HG02798 (cell line): ENCODE data around the gene DUOXA1.
"Not testable (repeated sequence)": the region's sequence is repeated elsewhere in the genome, so short reads cannot be mapped to it uniquely, and the experiment has no call there.

Source experiments
- ATAC-seq: cut with Tn5 transposase; IDR thresholded peaks from one replicate; pipeline ENCODE4 v1.9.1; 2021; ENCODE audit warnings: mild to moderate bottlenecking; ENCODE audit not compliant: unreplicated experiment, poor library complexity

Gene DUOXA1

GRCh38 chr15:45115312-45115820 lies 14.3 kb downstream of the DUOXA1 start:
- no peak for ATAC-seq

GRCh38 chr15:45114751-45115085 lies 15.0 kb downstream of the DUOXA1 start:
- no peak for ATAC-seq

GRCh38 chr15:45114076-45114750 lies 15.5 kb downstream of the DUOXA1 start, which contains the start of the genes DUOX2 and DUOXA2:
TSS of gene DUOX2 (minus strand) at chr15:45114172. CDS start at chr15:45113411, 761 bp downstream.
TSS of gene DUOXA2 (plus strand) at chr15:45114326. CDS start at chr15:45114606, 280 bp downstream.
- ATAC-seq = no peak

GRCh38 chr15:45113380-45113990 lies 16.2 kb downstream of the DUOXA1 start:
- no peak for ATAC-seq

GRCh38 chr15:45112591-45113379 lies 16.9 kb downstream of the DUOXA1 start:
- ATAC-seq = no peak

- no peak for ATAC-seq
Observed at GRCh38 chr15:45112143-45112590, 17.5 kb downstream of the DUOXA1 start.

- ATAC-seq = no peak
Observed at GRCh38 chr15:45111390-45112142, 18.1 kb downstream of the DUOXA1 start.

- ATAC-seq = no peak
Observed at GRCh38 chr15:45110256-45110820, 19.3 kb downstream of the DUOXA1 start.

GRCh38 chr15:45107941-45108630 lies 21.6 kb downstream of the DUOXA1 start:
- ATAC-seq = no peak

- no peak for ATAC-seq
Observed at GRCh38 chr15:45106002-45106790, 23.5 kb downstream of the DUOXA1 start.

GRCh38 chr15:45105586-45105985 lies 24.1 kb downstream of the DUOXA1 start:
- no peak for ATAC-seq

- not testable (repeated sequence) for ATAC-seq
Observed at GRCh38 chr15:45104170-45104569, 25.5 kb downstream of the DUOXA1 start.

GRCh38 chr15:45102226-45102625 lies 27.5 kb downstream of the DUOXA1 start:
- no peak for ATAC-seq

- ATAC-seq = no peak
Observed at GRCh38 chr15:45101749-45102148, 27.9 kb downstream of the DUOXA1 start.

GRCh38 chr15:45100884-45101625 lies 28.6 kb downstream of the DUOXA1 start:
- ATAC-seq = no peak

- no peak for ATAC-seq
Observed at GRCh38 chr15:45099549-45100165, 30.0 kb downstream of the DUOXA1 start.

- ATAC-seq = no peak
Observed at GRCh38 chr15:45097466-45097865, 32.2 kb downstream of the DUOXA1 start.
